ENCODE measurements around the gene FARS2.
A peak's percentile ranks its signal among the peaks of the same experiment; 100 is the strongest.

The FARS2 gene

DNA sequence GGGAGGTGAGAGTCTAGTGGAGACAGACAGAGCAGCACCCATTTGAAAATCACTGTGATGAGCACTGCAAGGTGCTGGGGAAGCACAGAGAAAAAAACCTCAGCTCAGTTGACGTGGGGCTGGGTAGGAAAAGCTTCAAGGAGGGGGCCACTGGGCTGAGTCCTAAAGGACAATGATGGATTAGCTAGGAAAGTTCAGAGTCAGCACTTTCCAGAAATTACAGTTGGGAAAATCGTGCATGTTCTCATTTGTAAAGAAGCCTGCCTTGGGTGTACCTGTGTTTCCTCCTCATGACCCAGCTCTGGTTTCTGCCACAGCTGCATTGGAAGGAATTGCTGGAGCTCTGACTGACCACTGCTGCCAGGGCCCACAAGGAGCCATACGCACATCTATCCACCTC is 221.3 kb downstream of the FARS2 start:
- Histone ChIP-seq H4K20me1 (ENCODE audit: insufficient read depth, low read length) (peaks cover 12% of the 10 kb centered on the region), H3K36me3 (replicated peaks; ENCODE audit: low read depth, low read length) (no peaks in the 10 kb centered on the region), H3K4me2 (ENCODE audit: low read length) (no peak overlapping the region), H3K4me3 (ENCODE audit: low read length) (no peak overlapping the region), H3K27me3 (ENCODE audit: low read depth, low read length) (no peaks in the 10 kb centered on the region), H2AFZ (ENCODE audit: low read depth, low read length) (no peak overlapping the region), H3K79me2 (ENCODE audit: low read length) (no peaks in the 10 kb centered on the region), H3K9ac (ENCODE audit: low read length) (no peak overlapping the region), H3K9me3 (ENCODE audit: insufficient read depth, low read length) (no peaks in the 10 kb centered on the region), H3K27ac (ENCODE audit: low read length) (no peak overlapping the region), H3K4me1 (ENCODE audit: low read length) (peaks cover 22% of the 10 kb centered on the region)
- no peak for TF ChIP-seq EZH2phosphoT487 (IDR thresholded peaks at IDR 0.05; ENCODE audit: low read depth)
- TF ChIP-seq, protein P1, sequence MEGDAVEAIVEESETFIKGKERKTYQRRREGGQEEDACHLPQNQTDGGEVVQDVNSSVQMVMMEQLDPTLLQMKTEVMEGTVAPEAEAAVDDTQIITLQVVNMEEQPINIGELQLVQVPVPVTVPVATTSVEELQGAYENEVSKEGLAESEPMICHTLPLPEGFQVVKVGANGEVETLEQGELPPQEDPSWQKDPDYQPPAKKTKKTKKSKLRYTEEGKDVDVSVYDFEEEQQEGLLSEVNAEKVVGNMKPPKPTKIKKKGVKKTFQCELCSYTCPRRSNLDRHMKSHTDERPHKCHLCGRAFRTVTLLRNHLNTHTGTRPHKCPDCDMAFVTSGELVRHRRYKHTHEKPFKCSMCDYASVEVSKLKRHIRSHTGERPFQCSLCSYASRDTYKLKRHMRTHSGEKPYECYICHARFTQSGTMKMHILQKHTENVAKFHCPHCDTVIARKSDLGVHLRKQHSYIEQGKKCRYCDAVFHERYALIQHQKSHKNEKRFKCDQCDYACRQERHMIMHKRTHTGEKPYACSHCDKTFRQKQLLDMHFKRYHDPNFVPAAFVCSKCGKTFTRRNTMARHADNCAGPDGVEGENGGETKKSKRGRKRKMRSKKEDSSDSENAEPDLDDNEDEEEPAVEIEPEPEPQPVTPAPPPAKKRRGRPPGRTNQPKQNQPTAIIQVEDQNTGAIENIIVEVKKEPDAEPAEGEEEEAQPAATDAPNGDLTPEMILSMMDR (IDR thresholded peaks at IDR 0.05; ENCODE audit: low read depth, low read length) = no peak

DNA sequence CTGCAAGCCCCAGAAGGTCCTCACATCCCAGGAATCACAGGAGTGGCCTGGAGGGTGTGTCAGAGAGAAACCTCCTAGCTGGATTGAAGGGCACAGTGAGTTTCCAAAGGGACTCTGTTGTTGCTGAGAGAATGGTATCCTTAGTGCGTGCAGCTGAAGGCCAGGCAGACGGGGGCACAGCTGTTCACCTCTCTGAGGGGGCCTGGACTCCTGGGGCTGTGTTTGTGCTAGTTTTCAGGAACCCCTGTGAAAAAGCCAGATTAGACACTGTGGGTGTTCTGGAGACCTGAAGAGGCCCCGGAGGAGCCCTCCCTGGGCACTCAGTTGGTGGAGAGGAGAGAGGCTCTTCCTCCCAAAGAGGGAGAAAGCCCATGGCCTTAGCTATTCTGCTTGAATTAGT is 223.4 kb downstream of the FARS2 start:
- H3K4me2 ChIP-seq (ENCODE audit: low read length) = no peak overlapping the region
- peaks cover 12% of the 10 kb centered on the region for H4K20me1 ChIP-seq (ENCODE audit: insufficient read depth, low read length)
- peaks cover 22% of the 10 kb centered on the region for H3K4me1 ChIP-seq (ENCODE audit: low read length)
- no peaks in the 10 kb centered on the region for H3K36me3 ChIP-seq (replicated peaks; ENCODE audit: low read depth, low read length)
- H3K9ac ChIP-seq (ENCODE audit: low read length) = no peak overlapping the region
- TF ChIP-seq, protein P1 (IDR thresholded peaks at IDR 0.05; ENCODE audit: low read depth, low read length) = no peak
- no peak for TF ChIP-seq EZH2phosphoT487 (IDR thresholded peaks at IDR 0.05; ENCODE audit: low read depth)
- no peaks in the 10 kb centered on the region for H3K79me2 ChIP-seq (ENCODE audit: low read length)
- no peaks in the 10 kb centered on the region for H3K27me3 ChIP-seq (ENCODE audit: low read depth, low read length)
- no peak overlapping the region for H3K27ac ChIP-seq (ENCODE audit: low read length)
- no peak overlapping the region for H3K4me3 ChIP-seq (ENCODE audit: low read length)
- no peak overlapping the region for H2AFZ ChIP-seq (ENCODE audit: low read depth, low read length)
- no peaks in the 10 kb centered on the region for H3K9me3 ChIP-seq (ENCODE audit: insufficient read depth, low read length)

DNA sequence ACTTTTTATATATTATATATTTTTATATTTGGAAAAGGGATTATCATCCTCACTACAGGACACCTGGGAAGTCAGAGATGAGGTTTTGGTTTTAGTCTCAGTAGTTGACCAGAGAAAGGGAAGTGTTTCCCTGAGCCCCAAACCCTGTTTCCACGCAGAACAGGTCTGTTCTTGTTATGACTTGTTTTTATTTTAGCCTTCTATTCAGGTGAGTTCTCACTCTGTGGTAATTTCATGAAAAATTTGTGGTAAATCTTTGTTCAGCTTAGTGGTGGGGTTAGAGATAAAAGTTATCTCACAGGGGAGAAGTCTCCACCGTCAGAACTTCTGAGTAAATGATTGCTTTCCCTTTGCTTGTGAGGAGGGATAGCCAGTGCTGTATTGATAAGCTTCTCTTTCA is 224.9 kb downstream of the FARS2 start:
- H3K4me3 ChIP-seq (ENCODE audit: low read length) = peak overlapping the region; percentile 27; the same call in 1 of the 2 replicates
- H2AFZ ChIP-seq (ENCODE audit: low read depth, low read length) = no peak overlapping the region
- H3K4me2 ChIP-seq (ENCODE audit: low read length) = peak overlapping the region; percentile 57
- no peaks in the 10 kb centered on the region for H3K27me3 ChIP-seq (ENCODE audit: low read depth, low read length)
- no peaks in the 10 kb centered on the region for H3K79me2 ChIP-seq (ENCODE audit: low read length)
- H3K36me3 ChIP-seq (replicated peaks; ENCODE audit: low read depth, low read length) = no peaks in the 10 kb centered on the region
- H3K9ac ChIP-seq (ENCODE audit: low read length) = no peak overlapping the region
- H3K4me1 ChIP-seq (ENCODE audit: low read length) = peaks cover 34% of the 10 kb centered on the region
- H3K9me3 ChIP-seq (ENCODE audit: insufficient read depth, low read length) = no peaks in the 10 kb centered on the region
- TF ChIP-seq EZH2phosphoT487 (IDR thresholded peaks at IDR 0.05; ENCODE audit: low read depth) = no peak
- TF ChIP-seq, protein P1 (IDR thresholded peaks at IDR 0.05; ENCODE audit: low read depth, low read length) = no peak
- no peak overlapping the region for H3K27ac ChIP-seq (ENCODE audit: low read length)
- peaks cover 12% of the 10 kb centered on the region for H4K20me1 ChIP-seq (ENCODE audit: insufficient read depth, low read length)

DNA sequence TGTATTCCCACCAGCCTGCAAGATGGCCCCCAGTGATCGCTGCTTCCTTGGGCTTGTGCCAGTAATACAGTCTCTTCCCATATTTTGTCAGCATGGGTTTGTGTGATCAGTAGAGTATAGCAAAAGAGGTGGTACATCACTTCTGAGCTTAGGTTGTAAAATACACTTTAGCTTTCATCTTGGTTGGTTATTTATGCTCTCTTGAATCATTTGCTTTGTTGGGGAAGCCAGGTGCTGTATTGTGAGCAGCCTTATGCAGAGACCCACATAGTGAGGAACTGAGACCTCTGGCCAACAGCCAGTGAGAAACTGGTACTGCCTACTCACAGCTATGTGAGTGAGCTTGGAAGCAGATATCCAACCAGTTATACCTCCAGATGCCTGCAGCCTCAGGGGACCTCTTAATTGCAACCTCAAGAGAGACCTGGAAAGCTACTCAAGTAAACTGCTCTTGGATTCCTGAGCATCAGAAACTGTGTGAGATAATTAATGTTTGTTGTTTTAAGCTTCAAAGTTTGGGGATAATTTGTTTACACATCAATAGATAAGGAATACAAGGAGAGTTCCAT is 229.3 kb downstream of the FARS2 start:
- H3K9me3 ChIP-seq (ENCODE audit: insufficient read depth, low read length) = no peaks in the 10 kb centered on the region
- peak overlapping the region; percentile 32 for H3K4me2 ChIP-seq (ENCODE audit: low read length)
- TF ChIP-seq EZH2phosphoT487 (IDR thresholded peaks at IDR 0.05; ENCODE audit: low read depth) = no peak
- TF ChIP-seq, protein P1 (IDR thresholded peaks at IDR 0.05; ENCODE audit: low read depth, low read length) = no peak
- no peak overlapping the region for H3K27ac ChIP-seq (ENCODE audit: low read length)
- H3K27me3 ChIP-seq (ENCODE audit: low read depth, low read length) = no peaks in the 10 kb centered on the region
- no peaks in the 10 kb centered on the region for H3K36me3 ChIP-seq (replicated peaks; ENCODE audit: low read depth, low read length)
- no peak overlapping the region for H3K9ac ChIP-seq (ENCODE audit: low read length)
- H3K79me2 ChIP-seq (ENCODE audit: low read length) = no peaks in the 10 kb centered on the region
- H2AFZ ChIP-seq (ENCODE audit: low read depth, low read length) = no peak overlapping the region
- peaks cover 9% of the 10 kb centered on the region for H4K20me1 ChIP-seq (ENCODE audit: insufficient read depth, low read length)
- no peak overlapping the region for H3K4me3 ChIP-seq (ENCODE audit: low read length)
- H3K4me1 ChIP-seq (ENCODE audit: low read length) = peaks cover 29% of the 10 kb centered on the region

All from OCI-LY3 (cell line).